ENCODE measurements around the gene EIF2S3. TPM values are rescaled to one million over a fixed set of nuclear protein-coding genes. Genes with fewer than 3 reads are reported as not detected.
"Not testable (repeated sequence)": the region's sequence is repeated elsewhere in the genome, so short reads cannot be mapped to it uniquely, and the experiment has no call there.

EIF2S3 gene
- total RNA-seq, 2 experiments from 2014 or later = 366 to 386 TPM

DNA sequence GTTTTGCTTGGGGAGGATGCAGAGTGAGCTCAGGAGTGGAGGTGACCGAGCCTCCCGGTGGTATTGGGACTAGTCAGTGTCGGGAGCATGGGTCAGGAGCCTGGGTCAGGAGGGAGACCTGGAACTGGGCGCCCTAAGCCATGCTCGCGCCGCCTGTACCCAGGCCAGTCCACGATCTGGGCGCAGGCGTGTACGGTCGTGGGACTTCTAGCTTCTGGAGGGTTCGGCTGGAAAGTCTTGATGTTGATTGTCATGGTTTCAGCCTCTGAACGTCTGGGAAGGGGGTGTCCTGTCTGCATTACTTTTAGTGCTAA, 244 bp downstream of the EIF2S3 start:
- Mint-ChIP-seq H3K9me3 (no peaks in the 10 kb centered on the region), H3K4me3 (no peak overlapping the region), H3K36me3 (ENCODE audit: low read depth) (peaks cover 14% of the 10 kb centered on the region), H3K4me1 (ENCODE audit: low read depth) (peaks cover 14% of the 10 kb centered on the region), H3K27me3 (ENCODE audit: low read depth) (no peaks in the 10 kb centered on the region), H3K27ac (no peak overlapping the region)
- intact Hi-C loops (cut with micrococcal nuclease) = loop anchor here (2.0 kb wide), 2 partner anchors 40 to 322 kb away; no protein-coding TSS in a partner anchor
- DNase-seq = no peak
- CTCF ChIA-PET = interaction anchor here (0.5 to 2.2 kb wide), 6 partner anchors 10 to 148 kb away, joined by 3 to 13 read pairs (median 4); partner anchors contain the start of genes APOO and CXorf58

DNA sequence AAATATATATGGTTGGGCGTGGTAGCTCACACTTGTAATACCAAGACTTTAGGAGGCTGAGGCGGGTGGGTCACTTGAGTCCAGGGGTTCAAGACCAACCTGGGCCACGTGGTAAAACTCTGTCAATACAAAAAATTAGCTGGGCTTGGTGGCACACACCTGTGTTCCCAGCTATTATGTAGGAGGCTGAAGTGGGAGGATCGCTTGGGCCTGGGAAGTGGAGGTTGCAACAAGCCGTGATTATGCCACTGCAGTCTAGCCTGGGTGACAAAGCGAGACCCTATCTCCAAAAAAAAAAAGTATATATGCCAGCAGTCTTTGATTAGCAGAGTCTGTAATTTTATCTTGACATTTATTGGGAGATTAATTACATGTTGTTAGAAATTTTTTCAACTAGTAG, 8.7 kb downstream of the EIF2S3 start:
- CTCF ChIA-PET = no interaction called here
- intact Hi-C loops (cut with micrococcal nuclease) = no loop called here
- Mint-ChIP-seq H3K9me3 (no peaks in the 10 kb centered on the region), H3K4me1 (ENCODE audit: low read depth) (peaks cover 20% of the 10 kb centered on the region), H3K27me3 (ENCODE audit: low read depth) (no peaks in the 10 kb centered on the region), H3K27ac (no peak overlapping the region), H3K36me3 (ENCODE audit: low read depth) (peaks cover 24% of the 10 kb centered on the region), H3K4me3 (no peak overlapping the region)
- DNase-seq = no peak

DNA sequence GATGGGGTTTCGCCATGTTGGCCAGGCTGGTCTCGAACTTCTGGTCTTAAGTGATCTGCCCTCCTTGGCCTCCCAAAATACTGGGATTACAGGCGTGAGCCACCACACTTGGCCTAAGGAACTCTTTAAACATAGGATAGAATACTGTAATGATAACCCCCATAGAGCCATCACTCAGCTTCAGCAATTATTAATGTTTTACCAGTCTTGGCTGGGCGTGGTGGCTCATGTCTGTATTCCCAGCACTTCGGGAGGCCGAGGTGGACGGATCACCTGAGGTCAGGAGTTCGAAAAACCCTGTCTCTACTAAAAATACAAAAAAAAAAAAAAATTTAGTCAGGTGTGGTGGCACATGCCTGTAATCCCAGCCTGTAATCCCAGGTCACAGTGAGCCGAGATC, 15.1 kb downstream of the EIF2S3 start:
- H3K27me3 Mint-ChIP-seq (ENCODE audit: low read depth) = no peaks in the 10 kb centered on the region
- H3K36me3 Mint-ChIP-seq (ENCODE audit: low read depth) = peaks cover 18% of the 10 kb centered on the region
- no peak overlapping the region for H3K27ac Mint-ChIP-seq
- DNase-seq = no peak
- CTCF ChIA-PET = no interaction called here
- peaks cover 3% of the 10 kb centered on the region for H3K4me1 Mint-ChIP-seq (ENCODE audit: low read depth)
- H3K4me3 Mint-ChIP-seq = no peak overlapping the region
- no peaks in the 10 kb centered on the region for H3K9me3 Mint-ChIP-seq
- intact Hi-C loops (cut with micrococcal nuclease) = no loop called here

DNA sequence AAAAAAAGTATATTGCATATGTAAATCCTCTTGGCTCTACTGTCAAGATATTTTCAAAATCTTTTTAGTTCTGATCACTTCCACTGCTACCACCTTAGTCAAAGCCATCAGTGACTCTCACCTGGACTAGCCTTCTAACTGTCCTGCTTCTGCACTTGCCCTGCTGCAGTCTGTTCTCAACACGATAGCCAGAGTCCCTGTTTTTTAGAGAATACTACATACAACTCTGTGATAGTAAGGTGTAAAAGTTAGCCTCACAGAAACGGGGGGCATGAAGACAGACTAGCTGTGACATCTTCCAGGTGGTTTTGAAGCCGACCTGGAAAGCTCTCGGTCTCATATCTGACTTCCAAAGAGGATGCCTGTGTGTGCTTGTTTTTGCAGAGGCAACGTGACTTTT, 24.7 kb downstream of the EIF2S3 start:
- Mint-ChIP-seq H3K27ac (peak overlapping the region; percentile 90), H3K9me3 (peaks cover 1% of the 10 kb centered on the region), H3K27me3 (ENCODE audit: low read depth) (no peaks in the 10 kb centered on the region), H3K4me1 (ENCODE audit: low read depth) (peaks cover 36% of the 10 kb centered on the region), H3K4me3 (no peak overlapping the region), H3K36me3 (ENCODE audit: low read depth) (peaks cover 27% of the 10 kb centered on the region)
- intact Hi-C loops (cut with micrococcal nuclease) = no loop called here
- CTCF ChIA-PET = interaction anchor here (2.3 kb wide), 1 partner anchor 163 kb away, joined by 7 read pairs; no protein-coding TSS in a partner anchor
- DNase-seq = no peak

DNA sequence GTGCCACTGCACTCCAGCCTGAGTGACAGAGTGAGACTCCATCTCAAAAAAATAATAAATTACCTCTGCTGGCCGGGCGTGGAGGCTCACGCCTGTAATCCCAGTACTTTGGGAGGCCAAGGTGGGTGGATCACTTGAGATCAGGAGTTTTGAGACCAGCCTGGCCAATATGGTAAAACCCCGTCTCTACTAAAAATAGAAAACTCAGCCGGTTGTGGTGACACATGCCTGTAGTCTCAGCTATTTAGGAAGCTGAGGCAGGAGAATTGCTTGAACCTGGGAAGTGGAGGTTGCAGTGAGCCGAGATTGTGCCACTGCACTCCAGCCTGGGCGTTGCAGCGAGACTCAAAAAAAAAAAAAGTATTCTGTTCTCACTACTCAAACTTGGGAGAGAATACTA, 25.5 kb downstream of the EIF2S3 start:
- CTCF ChIA-PET = interaction anchor here (0.7 to 2.3 kb wide), 3 partner anchors 26 to 162 kb away, joined by 3 to 7 read pairs (median 4); partner anchors contain the start of gene ZFX
- peak; percentile 25 for DNase-seq
- peaks cover 36% of the 10 kb centered on the region for H3K4me1 Mint-ChIP-seq (ENCODE audit: low read depth)
- H3K27me3 Mint-ChIP-seq (ENCODE audit: low read depth); H3K9me3 Mint-ChIP-seq: not testable (repeated sequence)
- peak overlapping the region; percentile 90 for H3K27ac Mint-ChIP-seq
- H3K36me3 Mint-ChIP-seq (ENCODE audit: low read depth) = peaks cover 23% of the 10 kb centered on the region
- intact Hi-C loops (cut with micrococcal nuclease) = loop anchor here (1.0 to 2.0 kb wide), 10 partner anchors 26 to 603 kb away; partner anchors contain the start of genes APOO and EIF2S3
- peak overlapping the region; percentile 15 for H3K4me3 Mint-ChIP-seq

DNA sequence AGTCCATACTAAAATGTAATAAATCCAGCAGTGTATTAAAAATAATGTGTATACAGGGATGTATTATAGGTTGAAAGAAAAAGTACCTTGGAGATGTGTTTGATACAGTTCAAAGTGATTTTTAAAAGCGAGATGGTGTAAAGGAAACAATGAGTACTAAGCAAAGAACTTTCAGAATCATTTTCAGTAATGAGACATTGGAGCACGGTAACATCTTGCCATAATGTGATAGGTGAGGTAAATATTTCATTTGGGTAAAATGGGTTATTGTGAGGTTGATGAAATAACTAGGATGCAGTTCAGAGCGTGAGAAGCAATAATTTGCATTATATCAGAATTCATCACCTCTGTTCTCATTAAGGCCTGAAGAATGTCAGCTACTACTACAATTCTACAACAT, 25.9 kb downstream of the EIF2S3 start:
- no peak for DNase-seq
- CTCF ChIA-PET = interaction anchor here (0.7 to 2.3 kb wide), 3 partner anchors 27 to 162 kb away, joined by 3 to 7 read pairs (median 4); partner anchors contain the start of gene ZFX
- Mint-ChIP-seq H3K4me3 (peak overlapping the region; percentile 15), H3K27me3 (ENCODE audit: low read depth) (no peaks in the 10 kb centered on the region), H3K9me3 (peaks cover 1% of the 10 kb centered on the region), H3K27ac (peak overlapping the region; percentile 90), H3K36me3 (ENCODE audit: low read depth) (peaks cover 20% of the 10 kb centered on the region), H3K4me1 (ENCODE audit: low read depth) (peaks cover 36% of the 10 kb centered on the region)
- intact Hi-C loops (cut with micrococcal nuclease) = loop anchor here (1.0 to 2.0 kb wide), 11 partner anchors 26 to 603 kb away; partner anchors contain the start of genes APOO and EIF2S3

DNA sequence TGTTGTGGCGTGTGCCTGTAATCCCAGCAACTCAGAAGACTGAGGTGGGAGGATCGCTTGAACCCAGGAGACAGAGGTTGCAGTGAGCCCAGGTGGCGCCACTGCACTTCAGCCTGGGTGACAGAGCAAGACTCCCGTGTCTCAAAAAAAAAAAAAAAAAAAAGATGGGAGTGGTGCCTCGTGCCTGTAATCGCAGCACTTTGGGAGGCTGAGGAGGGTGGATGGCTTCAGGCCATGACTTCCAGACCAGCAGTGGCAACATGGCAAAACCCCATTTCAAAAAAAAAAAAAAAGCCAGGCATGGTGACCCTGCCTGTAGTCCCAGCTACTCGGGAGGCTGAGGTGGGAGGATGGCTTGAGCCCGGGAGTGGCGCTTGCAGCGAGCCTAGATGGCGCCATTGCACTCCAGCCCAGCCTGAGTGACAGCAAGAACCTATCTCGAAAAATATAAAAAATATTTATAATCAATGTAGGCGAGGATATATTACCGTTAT, 27.0 kb downstream of the EIF2S3 start:
- peak overlapping the region; percentile 29 for H3K4me3 Mint-ChIP-seq
- peaks cover 33% of the 10 kb centered on the region for H3K4me1 Mint-ChIP-seq (ENCODE audit: low read depth)
- CTCF ChIA-PET = interaction anchor here (0.6 to 2.3 kb wide), 4 partner anchors 85 to 161 kb away, joined by 3 to 7 read pairs (median 4); no protein-coding TSS in a partner anchor
- intact Hi-C loops (cut with micrococcal nuclease) = loop anchor here (1.0 to 2.0 kb wide), 2 partner anchors 161 to 397 kb away; no protein-coding TSS in a partner anchor
- peak; percentile 73 for DNase-seq
- H3K27me3 Mint-ChIP-seq (ENCODE audit: low read depth) = no peaks in the 10 kb centered on the region
- no peak overlapping the region for H3K27ac Mint-ChIP-seq
- H3K36me3 Mint-ChIP-seq (ENCODE audit: low read depth) = peaks cover 11% of the 10 kb centered on the region
- H3K9me3 Mint-ChIP-seq = peaks cover 1% of the 10 kb centered on the region

DNA sequence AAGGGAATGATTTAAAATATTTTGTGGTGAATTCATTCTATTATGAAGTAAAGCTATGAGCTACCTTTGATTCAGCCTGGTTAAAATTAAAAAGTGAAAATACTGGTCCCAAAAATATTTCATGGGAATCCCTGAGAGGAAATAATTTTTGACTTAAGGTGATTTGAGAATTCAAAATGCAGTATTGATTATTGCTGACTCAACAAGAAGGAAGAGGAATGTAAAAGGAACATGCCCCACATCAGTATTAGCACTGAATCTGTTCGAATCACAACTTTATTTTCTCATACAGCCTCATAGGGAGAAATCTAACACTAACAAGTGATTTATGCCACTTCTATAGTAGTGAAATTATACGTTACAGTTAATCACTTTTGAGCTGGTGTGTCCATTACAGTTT, 27.7 kb downstream of the EIF2S3 start:
- Mint-ChIP-seq H3K4me3 (no peak overlapping the region), H3K27me3 (ENCODE audit: low read depth) (no peaks in the 10 kb centered on the region), H3K27ac (no peak overlapping the region), H3K4me1 (ENCODE audit: low read depth) (peaks cover 31% of the 10 kb centered on the region), H3K9me3 (peaks cover 1% of the 10 kb centered on the region), H3K36me3 (ENCODE audit: low read depth) (peaks cover 7% of the 10 kb centered on the region)
- intact Hi-C loops (cut with micrococcal nuclease) = no loop called here
- CTCF ChIA-PET = interaction anchor here (1.2 kb wide), 1 partner anchor 84 kb away, joined by 3 read pairs; no protein-coding TSS in a partner anchor
- no peak for DNase-seq

DNA sequence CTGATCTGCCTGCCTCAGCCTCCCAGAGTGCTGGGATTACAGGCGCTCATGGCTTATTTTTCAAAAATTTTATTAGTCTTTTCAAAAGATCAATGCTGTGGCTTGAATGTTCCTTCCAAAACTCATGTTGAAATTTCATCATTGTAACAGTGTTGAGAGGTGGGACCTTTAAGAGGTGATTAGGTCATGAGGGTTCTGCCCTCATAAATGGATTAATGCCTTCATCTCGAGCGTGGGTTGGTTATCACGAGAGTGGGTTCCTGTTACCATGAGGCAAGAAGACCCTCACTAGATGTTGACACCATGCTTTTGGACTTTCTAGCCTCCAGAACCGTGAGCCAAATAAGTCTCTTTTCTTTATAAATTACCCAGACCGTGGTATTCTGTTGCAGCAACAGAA, 30.3 kb downstream of the EIF2S3 start:
- intact Hi-C loops (cut with micrococcal nuclease) = no loop called here
- Mint-ChIP-seq H3K4me3 (no peak overlapping the region), H3K27me3 (ENCODE audit: low read depth) (no peaks in the 10 kb centered on the region)

DNA sequence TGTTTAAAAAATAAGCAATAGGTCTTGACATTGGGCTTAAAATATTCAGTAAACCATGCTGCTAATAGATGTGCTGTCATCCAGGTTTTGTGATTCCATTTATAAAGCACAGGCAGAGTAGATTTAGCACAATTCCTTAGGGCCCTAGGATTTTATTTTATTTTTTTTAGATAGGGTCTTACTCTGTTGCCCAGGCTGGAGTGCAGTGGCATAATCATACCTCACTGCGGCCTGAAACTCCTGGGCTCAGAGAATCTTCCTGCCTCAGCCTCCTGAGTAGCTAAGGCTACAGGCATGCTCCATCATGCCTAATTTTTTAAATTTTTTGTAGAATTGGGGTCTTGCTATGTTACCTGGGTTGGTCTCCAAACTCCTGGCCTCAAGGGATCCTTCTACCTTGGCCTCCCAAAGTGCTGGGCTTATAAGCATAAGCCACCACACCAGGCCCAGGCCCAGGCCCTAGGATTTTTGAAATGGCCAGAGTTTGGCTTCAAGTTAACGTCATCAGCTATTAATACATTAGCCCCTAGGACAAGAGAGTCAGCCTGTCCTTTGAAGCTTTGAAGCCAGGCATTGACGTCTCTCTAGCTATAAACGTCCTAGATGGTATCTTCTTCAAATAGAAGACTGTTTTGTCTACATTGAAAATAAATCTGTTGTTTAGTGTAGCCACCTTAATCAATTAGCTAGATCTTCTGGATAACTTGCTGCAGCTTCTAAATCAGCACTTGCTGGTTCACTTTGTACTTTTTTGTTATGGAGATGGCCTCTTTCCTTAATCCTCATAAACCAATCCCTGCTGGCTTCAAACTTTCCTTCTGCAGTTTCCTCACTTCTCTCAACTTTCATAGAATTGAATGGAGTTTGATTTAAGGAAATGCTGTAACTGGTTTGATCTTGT, 35.8 kb downstream of the EIF2S3 start:
- H3K4me3 Mint-ChIP-seq = no peak overlapping the region
- no peak overlapping the region for H3K27ac Mint-ChIP-seq

More for the DNA sequence above, 30.3 kb downstream of the EIF2S3 start:
- CTCF ChIA-PET = no interaction called here
- DNase-seq = no peak
- H3K36me3 Mint-ChIP-seq (ENCODE audit: low read depth) = no peaks in the 10 kb centered on the region
- peaks cover 11% of the 10 kb centered on the region for H3K4me1 Mint-ChIP-seq (ENCODE audit: low read depth)
- no peaks in the 10 kb centered on the region for H3K9me3 Mint-ChIP-seq
- H3K27ac Mint-ChIP-seq = no peak overlapping the region

DNA sequence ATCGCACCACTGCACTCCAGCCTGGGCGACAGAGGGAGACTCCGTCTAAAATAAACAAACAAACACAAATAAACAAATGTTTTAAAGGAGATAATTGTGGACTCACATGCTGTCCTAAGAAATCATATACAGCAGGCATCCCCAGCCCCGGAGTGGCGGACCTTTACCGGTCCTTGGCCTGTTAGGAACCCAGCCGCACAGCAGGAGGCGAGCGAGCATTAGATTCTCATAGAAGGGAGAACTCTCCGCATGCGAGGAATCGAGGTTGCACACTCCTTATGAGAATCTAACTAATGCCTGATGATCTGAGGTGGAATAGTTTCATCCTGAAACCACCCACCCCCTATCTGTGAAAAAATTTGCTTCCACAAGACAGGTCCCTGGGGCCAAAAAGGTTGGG, 39.0 kb downstream of the EIF2S3 start:
- intact Hi-C loops (cut with micrococcal nuclease) = no loop called here
- no peaks in the 10 kb centered on the region for H3K9me3 Mint-ChIP-seq
- H3K4me1 Mint-ChIP-seq (ENCODE audit: low read depth) = no peaks in the 10 kb centered on the region
- CTCF ChIA-PET = interaction anchor here (0.6 kb wide), 1 partner anchor 142 kb away, joined by 4 read pairs; no protein-coding TSS in a partner anchor
- no peaks in the 10 kb centered on the region for H3K36me3 Mint-ChIP-seq (ENCODE audit: low read depth)
- no peak overlapping the region for H3K27ac Mint-ChIP-seq
- no peaks in the 10 kb centered on the region for H3K27me3 Mint-ChIP-seq (ENCODE audit: low read depth)
- no peak for DNase-seq
- H3K4me3 Mint-ChIP-seq = no peak overlapping the region

More for the DNA sequence above, 35.8 kb downstream of the EIF2S3 start:
- H3K9me3 Mint-ChIP-seq = no peaks in the 10 kb centered on the region
- no peaks in the 10 kb centered on the region for H3K4me1 Mint-ChIP-seq (ENCODE audit: low read depth)
- CTCF ChIA-PET = interaction anchor here (1.1 kb wide), 1 partner anchor 280 kb away, joined by 3 read pairs; no protein-coding TSS in a partner anchor
- DNase-seq = no peak
- intact Hi-C loops (cut with micrococcal nuclease) = no loop called here
- H3K36me3 Mint-ChIP-seq (ENCODE audit: low read depth) = no peaks in the 10 kb centered on the region
- no peaks in the 10 kb centered on the region for H3K27me3 Mint-ChIP-seq (ENCODE audit: low read depth)

DNA sequence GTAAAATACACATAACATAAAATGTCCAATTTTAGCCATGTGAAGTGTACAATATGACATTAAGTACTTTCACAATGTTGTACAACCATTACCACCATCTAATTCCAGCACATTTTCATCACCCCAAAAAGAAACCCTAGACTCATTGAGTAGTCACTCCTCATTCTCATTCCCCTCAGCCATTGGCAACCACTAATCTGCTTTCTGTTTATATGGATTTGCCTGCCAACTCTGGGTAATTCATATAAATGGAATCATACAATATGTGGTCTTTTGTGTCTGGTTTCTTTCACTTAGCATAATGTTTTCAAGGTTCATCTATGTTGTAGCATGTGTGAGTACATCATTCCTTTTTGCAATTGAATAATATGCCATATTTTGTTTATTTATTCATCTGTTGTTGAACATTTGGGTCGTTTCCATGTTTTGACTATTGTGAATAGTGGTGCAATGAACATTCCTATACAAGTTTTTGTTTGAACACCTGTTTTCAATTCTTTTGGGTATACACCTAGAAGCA, 43.0 kb downstream of the EIF2S3 start:
- H3K27ac Mint-ChIP-seq = no peak overlapping the region
- CTCF ChIA-PET = no interaction called here
- intact Hi-C loops (cut with micrococcal nuclease) = no loop called here

More for the DNA sequence above, 43.0 kb downstream of the EIF2S3 start:
- no peak for DNase-seq
- no peak overlapping the region for H3K4me3 Mint-ChIP-seq
- H3K27me3 Mint-ChIP-seq (ENCODE audit: low read depth) = no peaks in the 10 kb centered on the region
- H3K36me3 Mint-ChIP-seq (ENCODE audit: low read depth) = no peaks in the 10 kb centered on the region
- H3K9me3 Mint-ChIP-seq = no peaks in the 10 kb centered on the region
- H3K4me1 Mint-ChIP-seq (ENCODE audit: low read depth) = no peaks in the 10 kb centered on the region
